Right lobe of liver (tissue), 4 donors: ENCODE results near the gene ITLN1.

Source experiments
- CTCF ChIP-seq, 4 donors: fragments of 200-600 bp in 3 of 4; fragments of 450-650 bp in 1 of 4; IDR thresholded peaks; one replicate each; pipeline versions ENCODE4 v1.5.1 to v1.8.0; 2016 to 2022; ENCODE audit warnings: antibody characterized with exemption in 4 of 4, mild to moderate bottlenecking in 2 of 4
- POLR2A ChIP-seq: fragments of 450-650 bp; IDR thresholded peaks from one replicate; pipeline ENCODE4 v1.6.1; 2017; ENCODE audit warnings: antibody characterized with exemption, mild to moderate bottlenecking
- donor health status: DM: no; HTN: no; CAD: no.
- donor health status: DM: no; HTN: no; CAD: no.
- donor health status: DM: no; HTN: yes; CAD: no.

DNA sequence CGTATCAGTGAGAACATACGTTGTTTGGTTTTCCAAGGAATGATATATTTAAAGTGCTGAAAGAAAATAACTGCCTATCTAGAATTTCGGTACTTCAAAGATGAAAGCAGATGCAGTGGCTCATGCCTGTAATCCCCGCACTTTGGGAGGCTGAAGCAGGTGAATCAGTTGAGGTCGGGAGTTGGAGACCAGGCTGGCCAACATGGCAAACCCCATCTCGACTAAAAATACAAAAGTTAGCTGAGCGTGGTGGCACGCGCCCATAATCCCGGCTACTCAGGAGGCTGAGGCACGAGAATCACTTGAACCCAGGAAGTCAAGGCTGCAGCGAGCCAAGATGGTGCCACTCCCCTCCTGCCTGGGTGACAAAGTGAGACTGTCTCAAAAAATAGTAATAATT lies 38.7 kb downstream of the ITLN1 start:
- TF ChIP-seq POLR2A = no peak
- TF ChIP-seq CTCF (IDR thresholded peaks at IDR 0.05) = no peak
